H9 (cell line): ENCODE data around the gene ZNF70. TPM values are rescaled to one million over a fixed set of nuclear protein-coding genes. Genes with fewer than 3 reads are reported as not detected.

Experiments used
- DNase-seq: peaks from one replicate; pipeline ENCODE4 v3.0.0-alpha.2; 2017
- H2AFZ ChIP-seq: one replicate; pipeline ENCODE4 v1.6.1; 2013; ENCODE audit warnings: mild to moderate bottlenecking, low read length, control low read depth, moderate library complexity
- H2AK5ac ChIP-seq: 2 replicates; pipeline ENCODE4 v1.6.1; 2013; ENCODE audit warnings: low read length, control low read depth, mixed read lengths; ENCODE audit not compliant: insufficient read length
- H2BK120ac ChIP-seq: one replicate; pipeline ENCODE4 v1.6.1; 2013; ENCODE audit warnings: low read depth, mild to moderate bottlenecking, low read length, control low read depth, inconsistent platforms; ENCODE audit not compliant: poor library complexity, severe bottlenecking
- H2BK12ac ChIP-seq: 2 replicates; pipeline ENCODE4 v1.6.1; 2013; ENCODE audit warnings: low read length, control low read depth, mixed read lengths, low read depth; ENCODE audit not compliant: insufficient read length
- H2BK15ac ChIP-seq: 2 replicates; pipeline ENCODE4 v1.6.1; 2013; ENCODE audit warnings: low read depth, low read length, control low read depth
- H2BK20ac ChIP-seq: one replicate; pipeline ENCODE4 v1.6.1; 2013; ENCODE audit warnings: low read depth, mild to moderate bottlenecking, low read length, control low read depth, inconsistent platforms; ENCODE audit not compliant: poor library complexity, severe bottlenecking
- H2BK5ac ChIP-seq: 2 replicates; pipeline ENCODE4 v1.6.1; 2013; ENCODE audit warnings: low read length, control low read depth, mixed read lengths; ENCODE audit not compliant: insufficient read length
- H3K14ac ChIP-seq: 2 replicates; pipeline ENCODE4 v1.6.1; 2013; ENCODE audit warnings: low read length, control low read depth; ENCODE audit not compliant: insufficient read depth
- H3K18ac ChIP-seq: 2 replicates; pipeline ENCODE4 v1.6.1; 2013; ENCODE audit warnings: low read depth, mild to moderate bottlenecking, mixed read lengths, low read length, control low read depth; ENCODE audit not compliant: insufficient read length
- H3K23ac ChIP-seq: 2 replicates; pipeline ENCODE4 v1.6.1; 2013; ENCODE audit warnings: low read length, control low read depth, mixed read lengths, low read depth; ENCODE audit not compliant: insufficient read length
- H3K23me2 ChIP-seq: 2 replicates; pipeline ENCODE4 v1.6.1; 2013; ENCODE audit warnings: low read depth, mild to moderate bottlenecking, mixed read lengths, low read length, control low read depth; ENCODE audit not compliant: insufficient read length, poor library complexity, severe bottlenecking
- H3K27ac ChIP-seq: 2 replicates; pipeline ENCODE4 v1.5.1; 2013; ENCODE audit warnings: low read length, control low read depth, mixed read lengths, low read depth; ENCODE audit not compliant: insufficient read length
- H3K27me3 ChIP-seq: 2 replicates; pipeline ENCODE4 v1.6.1; 2013; ENCODE audit warnings: low read length, control low read depth, inconsistent platforms; ENCODE audit not compliant: insufficient read depth
- H3K4ac ChIP-seq: 2 replicates; pipeline ENCODE4 v1.6.1; 2013; ENCODE audit warnings: low read depth, mild to moderate bottlenecking, control low read depth, inconsistent platforms, low read length, moderate library complexity
- H3K4me1 ChIP-seq: 2 replicates; pipeline ENCODE4 v1.6.1; 2013; ENCODE audit warnings: low read length, control low read depth, inconsistent platforms; ENCODE audit not compliant: insufficient read depth
- H3K4me2 ChIP-seq: 2 replicates; pipeline ENCODE4 v1.6.1; 2013; ENCODE audit warnings: low read length, control low read depth, mixed read lengths; ENCODE audit not compliant: insufficient read length, insufficient read depth
- H3K56ac ChIP-seq: 2 replicates; pipeline ENCODE4 v1.6.1; 2013; ENCODE audit warnings: low read depth, mild to moderate bottlenecking, mixed read lengths, low read length, control low read depth; ENCODE audit not compliant: insufficient read length
- H3K79me1 ChIP-seq: 2 replicates; pipeline ENCODE4 v1.6.1; 2013; ENCODE audit warnings: low read depth, mild to moderate bottlenecking, moderate library complexity, low read length, control low read depth, inconsistent platforms; ENCODE audit not compliant: insufficient read depth, poor library complexity, severe bottlenecking
- H3K79me2 ChIP-seq: 2 replicates; pipeline ENCODE4 v1.6.1; 2013; ENCODE audit warnings: low read length, control low read depth, inconsistent platforms; ENCODE audit not compliant: insufficient read depth
- H3K9ac ChIP-seq: 2 replicates; pipeline ENCODE4 v1.6.1; 2013; ENCODE audit warnings: low read length, control low read depth, mixed read lengths; ENCODE audit not compliant: insufficient read length; ENCODE audit errors: extremely low read depth
- H3K9me3 ChIP-seq: one replicate; pipeline ENCODE4 v1.6.1; 2013; ENCODE audit warnings: low read depth, low read length, inconsistent platforms; ENCODE audit not compliant: control insufficient read depth
- H3T11ph ChIP-seq: one replicate; pipeline ENCODE4 v1.6.1; 2013; ENCODE audit warnings: mild to moderate bottlenecking, low read length, control low read depth, inconsistent platforms
- H4K20me1 ChIP-seq: one replicate; pipeline ENCODE4 v1.6.1; 2013; ENCODE audit not compliant: control insufficient read depth, insufficient read length, insufficient read depth
- H4K5ac ChIP-seq: 2 replicates; pipeline ENCODE4 v1.6.1; 2013; ENCODE audit warnings: low read depth, mild to moderate bottlenecking, mixed read lengths, low read length, control low read depth; ENCODE audit not compliant: insufficient read length
- H4K8ac ChIP-seq: replicated peaks from 2 replicates; pipeline ENCODE4 v1.6.1; 2013; ENCODE audit warnings: low read length, control low read depth, mixed read lengths, low read depth; ENCODE audit not compliant: insufficient read length
- H4K91ac ChIP-seq: 2 replicates; pipeline ENCODE4 v1.6.1; 2013; ENCODE audit warnings: low read depth, mild to moderate bottlenecking, moderate library complexity, mixed read lengths, low read length, control low read depth; ENCODE audit not compliant: insufficient read length
- H3K27ac Mint-ChIP-seq, 3 experiments: 2 replicates in 2 of 3; 3 replicates in 1 of 3; pipeline ENCODE4 v1.8.0; 2020 to 2021; ENCODE audit warnings: mixed read lengths in 3 of 3, mild to moderate bottlenecking in 1 of 3, moderate library complexity in 1 of 3
- H3K27me3 Mint-ChIP-seq: 2 replicates; pipeline ENCODE4 v1.8.0; 2021; ENCODE audit warnings: low read depth, mild to moderate bottlenecking, moderate library complexity, mixed read lengths
- H3K36me3 Mint-ChIP-seq, 3 experiments: 2 replicates in 2 of 3; 3 replicates in 1 of 3; pipeline ENCODE4 v1.8.0; 2020 to 2021; ENCODE audit warnings: low read depth in 3 of 3, mixed read lengths in 3 of 3; ENCODE audit not compliant: insufficient read depth in 1 of 3
- H3K4me1 Mint-ChIP-seq, 2 experiments: 2 replicates each; pipeline ENCODE4 v1.8.0; 2020; ENCODE audit warnings: mixed read lengths in 2 of 2
- H3K4me3 Mint-ChIP-seq, 2 experiments: 2 replicates in 1 of 2; 3 replicates in 1 of 2; pipeline ENCODE4 v1.8.0; 2020 to 2021; ENCODE audit warnings: mild to moderate bottlenecking in 2 of 2, mixed read lengths in 2 of 2, moderate library complexity in 1 of 2
- H3K9me3 Mint-ChIP-seq, 2 experiments: 2 replicates in 1 of 2; 3 replicates in 1 of 2; pipeline ENCODE4 v1.8.0; 2020; ENCODE audit warnings: mild to moderate bottlenecking in 2 of 2, mixed read lengths in 2 of 2, moderate library complexity in 1 of 2
- CTCF ChIP-seq: fragments of 200-600 bp; sonication (generic); conservative IDR thresholded peaks from 3 replicates; pipeline ENCODE4 v1.8.0; 2021; ENCODE audit warnings: antibody characterized with exemption, mild to moderate bottlenecking
- WGBS: extraction: QIAGEN DNeasy Blood & Tissue Kit; methylation state at CpG from one replicate; pipeline ENCODE4 v1.1.7; 2013; ENCODE audit warnings: missing lambda C conversion rate, low lambda C conversion rate, mixed read lengths; ENCODE audit not compliant: insufficient read length; ENCODE audit errors: extremely low coverage; 5-methylcytosine and 5-hydroxymethylcytosine counted together
- total RNA-seq: library from RNA; stranded (reverse); gene quantifications from 2 replicates; pipeline ENCODE4 v1.2.1, GENCODE V29; 2021

The ZNF70 gene
- total RNA-seq, 1 experiment from 2014 or later = 3.5 TPM

DNA sequence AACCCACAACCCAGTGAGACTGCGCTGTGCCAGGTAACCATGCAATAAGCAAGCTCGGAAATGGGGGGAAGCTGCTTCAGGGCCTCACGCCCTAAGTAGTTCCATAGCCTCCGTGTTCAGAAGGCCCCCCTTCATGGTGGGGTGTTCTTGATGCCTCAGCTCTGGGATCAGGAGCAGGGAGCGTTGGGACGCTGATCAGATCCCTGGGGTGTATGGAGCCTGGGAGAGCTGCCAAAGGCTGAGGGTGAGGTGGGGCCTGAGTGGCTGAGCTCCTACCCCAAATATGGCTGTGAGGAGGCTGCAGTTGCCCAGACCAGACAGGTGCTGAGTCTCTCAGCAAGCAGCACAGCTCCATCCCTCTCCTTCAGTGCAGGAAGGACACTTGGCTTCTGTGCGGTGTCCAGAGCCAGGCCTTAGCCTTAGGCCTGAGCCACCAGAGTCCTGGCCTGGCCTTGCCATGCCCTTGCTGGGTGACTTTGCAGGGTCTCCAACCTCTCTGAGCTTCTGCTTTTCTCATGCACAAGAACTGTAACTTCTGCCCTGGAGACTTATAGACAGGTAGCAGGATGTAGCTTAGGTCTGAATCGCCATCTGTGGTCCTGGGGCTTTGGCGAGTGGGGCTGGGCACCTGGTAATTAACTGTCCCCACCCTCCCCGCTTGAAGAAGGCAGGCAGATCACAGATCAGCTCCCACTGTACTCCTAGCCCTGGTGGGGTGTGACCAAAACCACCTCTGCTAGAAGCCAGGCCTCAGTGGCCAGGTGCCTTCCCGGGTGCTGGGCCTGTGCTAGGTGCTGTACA, 27.1 kb upstream of the ZNF70 start:
- TF ChIP-seq CTCF = no peak
- no peak overlapping the region for H3K27ac ChIP-seq

More for the DNA sequence above, 27.1 kb upstream of the ZNF70 start:
- Histone ChIP-seq H2BK15ac (no peak overlapping the region), H4K5ac (no peak overlapping the region), H4K20me1 (no peaks in the 10 kb centered on the region), H2BK20ac (no peak overlapping the region), H2BK12ac (no peak overlapping the region), H3K18ac (no peak overlapping the region), H2BK5ac (no peak overlapping the region), H2BK120ac (no peak overlapping the region), H3K23ac (no peak overlapping the region), H2AK5ac (no peak overlapping the region), H3K56ac (no peak overlapping the region), H4K91ac (no peak overlapping the region), H4K8ac (no peak overlapping the region), H3K79me1 (no peaks in the 10 kb centered on the region), H3K9me3 (no peaks in the 10 kb centered on the region), H3K79me2 (no peaks in the 10 kb centered on the region), H3K9ac (no peak overlapping the region), H3K14ac (no peak overlapping the region; the same call in 1 of the 2 replicates), H3K4me2 (no peak overlapping the region), H3T11ph (no peak overlapping the region), H3K27me3 (peaks cover 9% of the 10 kb centered on the region; the same call in 1 of the 2 replicates), H2AFZ (no peak overlapping the region), H3K4me1 (no peaks in the 10 kb centered on the region; the same call in 1 of the 2 replicates), H3K23me2 (peaks cover 5% of the 10 kb centered on the region), H3K4ac (no peak overlapping the region)
- Mint-ChIP-seq H3K27ac (no peak overlapping the region), H3K4me3 (no peak overlapping the region), H3K27me3 (peaks cover 36% of the 10 kb centered on the region), H3K4me1 (peaks cover 12 to 24% of the 10 kb centered on the region in 2 experiments), H3K36me3 (no peaks in the 10 kb centered on the region), H3K9me3 (no peaks in the 10 kb centered on the region)
- WGBS = no CpG with 5 or more reads among the region's 11 CpGs
- no peak for DNase-seq
